ENCODE results near the gene POLR1A. TPM values are rescaled to one million over a fixed set of nuclear protein-coding genes. Genes with fewer than 3 reads are reported as not detected.

POLR1A gene
- total and polyA plus RNA-seq, 2 of the 8 experiments (the other 6 are each of a cell fraction or from before 2014, with no cell fraction given) = 8.9 to 58.1 TPM

DNA sequence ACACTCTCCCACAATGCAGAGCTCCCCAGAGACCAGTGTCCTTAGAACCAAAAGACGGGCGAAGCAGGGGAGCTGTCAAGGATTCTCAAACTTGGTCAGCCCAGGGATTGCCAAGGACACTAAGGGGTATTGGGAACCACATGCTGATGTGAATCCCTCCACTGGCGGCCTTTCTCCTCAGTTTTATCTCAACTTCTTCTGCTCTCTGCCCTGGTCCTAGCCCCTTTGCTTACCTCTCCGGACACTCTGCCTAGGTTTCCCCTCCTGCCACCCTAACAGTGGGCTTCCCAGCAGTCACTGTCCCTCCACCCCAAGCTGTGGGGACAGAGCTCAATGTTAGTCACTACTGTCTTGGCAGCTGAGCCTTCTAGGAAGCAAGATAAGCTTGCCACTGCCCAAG lies 61.1 kb downstream of the POLR1A start:
- Histone ChIP-seq H3K23ac (ENCODE audit: insufficient read length) (no peak overlapping the region), H3K9ac (replicated peaks in 1 of 4; ENCODE audit: extremely low read depth in 1 of 4, low read depth in 3 of 4, low read length in 3 of 4) (no peak overlapping the region), H3K4me1 (replicated peaks in 1 of 4; ENCODE audit: control insufficient read depth in 3 of 4, insufficient read depth in 4 of 4, low read length in 3 of 4) (no peaks in the 10 kb centered on the region), H3K36me3 (ENCODE audit: control insufficient read depth in 2 of 4, insufficient read depth in 4 of 4, low read length in 3 of 4) (peaks cover 43 to 91% (median 71%) of the 10 kb centered on the region in 4 experiments), H4K5ac (ENCODE audit: insufficient read length, low read depth, low read length) (no peak overlapping the region), H3K4me2 (ENCODE audit: insufficient read depth in 1 of 2, low read depth in 2 of 2, low read length in 2 of 2) (no peak overlapping the region), H4K20me1 (replicated peaks in 1 of 2; ENCODE audit: control insufficient read depth in 1 of 2, insufficient read depth in 2 of 2, low read length in 2 of 2) (peaks cover 5 to 6% of the 10 kb centered on the region in 2 experiments), H3K27me3 (replicated peaks in 1 of 4; ENCODE audit: control insufficient read depth in 3 of 4, extremely low read depth in 1 of 4, insufficient read depth in 3 of 4, low read length in 3 of 4) (no peaks in the 10 kb centered on the region), H2BK15ac (ENCODE audit: low read length) (no peak overlapping the region), H3K9me3 (ENCODE audit: insufficient read depth in 2 of 2, low read depth in 1 of 2, low read length in 1 of 2) (no peaks in the 10 kb centered on the region), H3K23me2 (ENCODE audit: low read depth, low read length) (no peaks in the 10 kb centered on the region), H2BK12ac (ENCODE audit: low read depth, low read length) (no peak overlapping the region), H4K8ac (ENCODE audit: extremely low read depth, insufficient read depth, low read length) (no peak overlapping the region), H2BK20ac (ENCODE audit: low read length) (no peak overlapping the region), H3K27ac (ENCODE audit: low read depth, low read length) (no peak overlapping the region), H3K56ac (replicated peaks; ENCODE audit: insufficient read length, low read depth, low read length) (no peak overlapping the region), H2AFZ (ENCODE audit: low read length) (no peak overlapping the region), H3K14ac (ENCODE audit: insufficient read length) (no peak overlapping the region), H3K79me1 (ENCODE audit: low read depth, low read length) (no peaks in the 10 kb centered on the region), H4K91ac (replicated peaks; ENCODE audit: insufficient read length, low read length) (no peak overlapping the region), H3K18ac (ENCODE audit: extremely low read depth, low read length) (no peak overlapping the region), H3K79me2 (ENCODE audit: control insufficient read depth in 1 of 2, insufficient read depth in 2 of 2, low read length in 2 of 2) (no peaks in the 10 kb centered on the region), H3K4me3 (ENCODE audit: extremely low read depth in 1 of 4, insufficient read depth in 2 of 4, low read depth in 3 of 4, low read length in 4 of 4) (no peak overlapping the region), H3K4ac (replicated peaks; ENCODE audit: insufficient read length, low read depth, low read length) (no peak overlapping the region), H2BK120ac (replicated peaks; ENCODE audit: low read depth, low read length) (no peak overlapping the region), H2BK5ac (ENCODE audit: low read depth, low read length) (no peak overlapping the region), H2AK5ac (ENCODE audit: low read depth, low read length) (no peak overlapping the region)
- POLR2A ChIA-PET (ENCODE audit: partially characterized antibody) = interaction anchor here (1.0 kb wide), 1 partner anchor 11 kb away, joined by 3 read pairs; no protein-coding TSS in a partner anchor
- FAIRE-seq (no peak), DNase-seq (ENCODE audit: low read depth in 1 of 2, low spot score in 2 of 2) (no peak)
- CTCF ChIA-PET (ENCODE audit: partially characterized antibody) = interaction anchor here (1.1 kb wide), 3 partner anchors 35 to 206 kb away, joined by 3 to 5 read pairs (median 3); no protein-coding TSS in a partner anchor
- WGBS, 2 experiments (ENCODE audit: extremely low coverage in 1 of 2, insufficient coverage in 1 of 2, insufficient read length in 1 of 2, insufficient replicate concordance in 2 of 2, low coverage in 1 of 2, low lambda C conversion rate in 2 of 2, missing lambda C conversion rate in 1 of 2) = 89% methylated on average over 4 of the region's 4 CpGs; no CpG with 5 or more reads in 1 of the 2 experiments
- TF ChIP-seq SAP30 (IDR thresholded peaks at IDR 0.05; ENCODE audit: insufficient read depth, insufficient replicate concordance, low read length) = no peak
- no peak for TF ChIP-seq RAD21 (IDR thresholded peaks at IDR 0.05 in 1 of 2, conservative IDR thresholded peaks at IDR 0.05 in 1 of 2; ENCODE audit: low read depth in 2 of 2, low read length in 2 of 2)
- TF ChIP-seq HDAC2 (IDR thresholded peaks at IDR 0.05; ENCODE audit: borderline replicate concordance in 1 of 2, low read depth in 2 of 2, low read length in 2 of 2) = no peak
- TF ChIP-seq ZNF274 (IDR thresholded peaks at IDR 0.05; ENCODE audit: borderline replicate concordance, extremely low read depth, low read length) = no peak
- TF ChIP-seq MAFK (IDR thresholded peaks at IDR 0.05; ENCODE audit: low read depth, low read length) = no peak
- TF ChIP-seq FOSL1 (IDR thresholded peaks at IDR 0.05; ENCODE audit: insufficient read depth, low read depth, low read length) = no peak
- no peak for TF ChIP-seq SIN3A (conservative IDR thresholded peaks at IDR 0.05 in 1 of 2, IDR thresholded peaks at IDR 0.05 in 1 of 2; ENCODE audit: low read depth in 1 of 2, low read length in 2 of 2)
- TF ChIP-seq POLR2AphosphoS5 (IDR thresholded peaks at IDR 0.05; ENCODE audit: low read depth, low read length) = no peak
- TF ChIP-seq HDAC6 (IDR thresholded peaks at IDR 0.05; ENCODE audit: low read depth, low read length) = no peak
- no peak for TF ChIP-seq YY1 (IDR thresholded peaks at IDR 0.05; ENCODE audit: low read depth, low read length)
- no peak for TF ChIP-seq GABPA (IDR thresholded peaks at IDR 0.05; ENCODE audit: borderline replicate concordance, insufficient read depth, low read length)
- no peak for TF ChIP-seq SRF (IDR thresholded peaks at IDR 0.05; ENCODE audit: low read depth, low read length)
- TF ChIP-seq KDM4A (IDR thresholded peaks at IDR 0.05; ENCODE audit: low read depth, low read length, severe bottlenecking) = no peak

Measured in H1 (cell line).